Common myeloid progenitor, CD34-positive (primary cell): ENCODE results near the gene MPZL3.

ENCODE experiments used
- CTCF ChIA-PET: fragments of 350-600 bp; sonication (Branson Sonifier 250); formaldehyde crosslinking; loops from one replicate; lab custom pipeline; 2021; ENCODE audit warnings: antibody characterized with exemption; lab: Charles Lee
- POLR2A ChIA-PET: fragments of 350-600 bp; sonication (Branson Sonifier 250); formaldehyde crosslinking; loops from one replicate; lab custom pipeline; 2021; ENCODE audit warnings: antibody characterized with exemption; lab: Charles Lee
- DNase-seq, 3 donors: peaks; one replicate each; pipeline versions ENCODE4 v3.0.0 to v3.0.0-alpha.2; 2013
- H3K27ac ChIP-seq, 2 experiments: 1 replicate in 1 of 2; 2 replicates in 1 of 2; pipeline ENCODE4 v1.7.0; 2013; ENCODE audit warnings: inconsistent platforms in 2 of 2, low read length in 2 of 2, mild to moderate bottlenecking in 2 of 2, low read depth in 1 of 2, moderate library complexity in 1 of 2; ENCODE audit not compliant: severe bottlenecking in 2 of 2, insufficient read depth in 1 of 2, poor library complexity in 1 of 2
- H3K27me3 ChIP-seq, 5 experiments: replicated peaks in 2 of 5; 1 replicate in 3 of 5; 2 replicates in 2 of 5; pipeline versions ENCODE4 v1.6.1 to v1.7.0; 2013; ENCODE audit warnings: low read length in 4 of 5, mild to moderate bottlenecking in 2 of 5, moderate library complexity in 2 of 5, inconsistent platforms in 1 of 5; ENCODE audit not compliant: insufficient read depth in 5 of 5, control insufficient read depth in 4 of 5
- H3K36me3 ChIP-seq, 4 experiments: 1 replicate in 2 of 4; 2 replicates in 2 of 4; pipeline versions ENCODE4 v1.6.1 to v1.7.0; 2013; ENCODE audit warnings: low read length in 3 of 4, control low read depth in 1 of 4, mild to moderate bottlenecking in 1 of 4; ENCODE audit not compliant: control insufficient read depth in 4 of 4, insufficient read depth in 4 of 4
- H3K4me1 ChIP-seq, 4 experiments: 1 replicate in 3 of 4; 2 replicates in 1 of 4; pipeline versions ENCODE4 v1.6.1 to v1.7.1; 2013; ENCODE audit warnings: low read length in 3 of 4, mild to moderate bottlenecking in 3 of 4, control low read depth in 1 of 4, inconsistent platforms in 1 of 4, moderate library complexity in 1 of 4; ENCODE audit not compliant: control insufficient read depth in 4 of 4, insufficient read depth in 4 of 4; ENCODE audit errors: control extremely low read depth in 1 of 4
- H3K4me3 ChIP-seq, 7 experiments: 1 replicate in 4 of 7; 2 replicates in 3 of 7; pipeline versions ENCODE4 v1.5.1 to v1.7.0; 2013; ENCODE audit warnings: mild to moderate bottlenecking in 7 of 7, low read length in 6 of 7, moderate library complexity in 6 of 7, inconsistent platforms in 2 of 7, low read depth in 2 of 7, control low read depth in 1 of 7; ENCODE audit not compliant: insufficient read depth in 4 of 7, control insufficient read depth in 1 of 7; ENCODE audit errors: extremely low read depth in 1 of 7
- H3K9me3 ChIP-seq, 5 experiments: 1 replicate in 4 of 5; 2 replicates in 1 of 5; pipeline versions ENCODE4 v1.6.1 to v1.7.1; 2013; ENCODE audit warnings: low read length in 4 of 5, mild to moderate bottlenecking in 2 of 5, inconsistent platforms in 1 of 5, low read depth in 1 of 5, moderate library complexity in 1 of 5; ENCODE audit not compliant: control insufficient read depth in 4 of 5, insufficient read depth in 2 of 5; ENCODE audit errors: control extremely low read depth in 1 of 5
- WGBS: methylation state at CpG from one replicate; pipeline ENCODE4 v1.1.5; 2013; ENCODE audit not compliant: insufficient coverage; 5-methylcytosine and 5-hydroxymethylcytosine counted together

Gene MPZL3

DNA sequence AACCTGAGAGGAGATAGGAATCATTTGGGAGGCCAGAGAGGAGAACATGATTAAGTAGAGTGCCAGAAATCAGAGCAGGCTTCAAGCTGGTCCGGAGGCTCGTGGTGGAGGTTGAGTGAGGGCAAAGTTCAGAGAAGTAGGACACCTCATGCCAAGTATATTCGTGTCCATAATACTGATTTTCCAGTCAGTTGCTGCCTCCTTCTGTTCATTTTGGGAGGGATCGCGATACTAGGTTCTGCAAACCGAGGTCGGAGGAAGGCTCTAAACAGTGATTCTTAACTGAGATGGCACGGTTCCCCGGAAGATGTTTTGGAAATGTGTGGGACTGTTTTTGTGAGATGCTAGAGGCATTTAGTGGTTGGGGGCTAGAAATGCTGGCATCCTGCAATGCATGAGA is 38.8 kb upstream of the MPZL3 start:
- CTCF ChIA-PET: interaction anchor here (0.7 to 3.2 kb wide), 27 partner anchors 9 to 144 kb away, joined by 3 to 49 read pairs (median 4); partner anchors contain the start of genes CD3E and UBE4A
- Histone ChIP-seq H3K4me3 (no peak overlapping the region), H3K9me3 (no peaks in the 10 kb centered on the region), H3K36me3 (no peaks in the 10 kb centered on the region), H3K27ac (no peak overlapping the region), H3K27me3 (no peaks in the 10 kb centered on the region), H3K4me1 (peaks cover 0 to 2% (median 0%) of the 10 kb centered on the region in 4 experiments)
- POLR2A ChIA-PET: no interaction called here
- WGBS: 1% methylated on average over 8 of the region's 9 CpGs
- peak; percentile 60 to 69 (median 64) for DNase-seq

DNA sequence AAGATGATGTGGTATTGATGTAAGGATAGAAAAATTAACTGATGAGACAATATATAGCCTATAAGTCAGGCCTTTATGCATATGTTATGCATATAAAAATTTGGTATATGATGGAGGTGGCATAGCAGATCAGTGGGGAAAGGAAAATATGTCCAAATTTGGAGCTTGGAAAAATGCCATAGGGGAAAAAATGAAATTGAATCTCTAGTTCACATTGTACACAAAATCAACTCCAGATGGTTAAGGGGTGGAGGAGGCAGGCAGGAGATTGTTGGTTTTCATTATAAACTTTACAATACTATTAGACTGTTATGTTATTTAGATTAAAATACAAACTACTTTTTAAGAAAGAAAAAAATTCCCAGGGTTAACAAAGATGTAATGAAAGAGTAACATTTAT is 37.2 kb upstream of the MPZL3 start:
- ChIA-PET POLR2A (no interaction called here), CTCF (interaction anchor here (0.7 to 3.0 kb wide), 20 partner anchors 11 to 136 kb away, joined by 3 to 26 read pairs (median 4); partner anchors contain the start of genes MPZL2 and MPZL3)

DNA sequence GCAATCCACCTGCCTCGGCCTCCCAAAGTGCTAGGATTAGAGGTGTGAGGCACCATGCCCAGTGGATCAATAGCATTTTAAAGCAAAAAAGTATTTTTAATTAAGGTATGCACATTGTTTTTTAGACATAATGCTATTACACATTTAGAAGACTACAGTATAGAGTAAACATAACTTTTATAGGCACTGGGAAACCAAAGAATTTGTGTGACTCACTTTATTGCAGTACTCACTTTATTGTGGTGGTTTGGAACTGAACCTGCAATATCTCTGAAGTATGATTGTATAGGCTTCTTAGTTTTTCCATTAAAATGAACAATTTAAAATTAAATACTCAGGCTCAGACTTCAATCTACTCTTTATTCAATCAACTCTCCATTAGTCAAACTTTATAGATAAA is 34.8 kb upstream of the MPZL3 start:
- WGBS: no CpG with 5 or more reads among the region's 1 CpG
- DNase-seq: no peak
- CTCF ChIA-PET: interaction anchor here (1.0 to 3.8 kb wide), 3 partner anchors 11 to 89 kb away, joined by 3 to 19 read pairs (median 3); partner anchors contain the start of gene MPZL2

More for the DNA sequence above, 37.2 kb upstream of the MPZL3 start:
- DNase-seq: no peak
- H3K4me1 ChIP-seq: peaks cover 0 to 2% (median 0%) of the 10 kb centered on the region in 4 experiments
- H3K9me3 ChIP-seq: no peaks in the 10 kb centered on the region
- no peak overlapping the region for H3K27ac ChIP-seq
- no peak overlapping the region for H3K4me3 ChIP-seq
- H3K27me3 ChIP-seq: no peaks in the 10 kb centered on the region
- H3K36me3 ChIP-seq: no peaks in the 10 kb centered on the region

DNA sequence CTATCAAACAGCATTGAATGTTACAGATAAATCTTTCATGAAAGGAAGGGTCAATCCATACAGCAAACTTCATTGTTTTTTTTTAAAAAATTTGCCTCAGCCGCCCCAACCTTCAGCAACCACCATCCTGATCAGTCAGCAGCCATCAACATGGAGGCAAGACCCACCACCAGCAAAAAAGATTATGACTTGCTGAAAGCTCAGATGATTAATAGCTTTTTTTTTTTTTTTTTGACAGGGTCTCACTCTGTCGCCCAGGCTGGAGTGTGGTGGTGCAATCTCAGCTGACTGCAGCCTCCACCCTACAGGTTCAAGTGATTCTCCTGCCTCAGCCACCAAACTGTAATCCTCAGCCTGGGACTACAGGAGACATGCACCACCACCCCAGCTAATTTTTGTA is 34.4 kb upstream of the MPZL3 start:
- Histone ChIP-seq H3K27ac (no peak overlapping the region), H3K4me1 (peaks cover 0 to 2% (median 0%) of the 10 kb centered on the region in 4 experiments), H3K36me3 (no peaks in the 10 kb centered on the region), H3K27me3 (no peaks in the 10 kb centered on the region), H3K9me3 (no peaks in the 10 kb centered on the region), H3K4me3 (no peak overlapping the region)
- DNase-seq: no peak
- CTCF ChIA-PET: interaction anchor here (3.8 kb wide), 1 partner anchor 88 kb away, joined by 19 read pairs; no protein-coding TSS in a partner anchor
- POLR2A ChIA-PET: interaction anchor here (0.6 kb wide), 1 partner anchor 32 kb away, joined by 3 read pairs; no protein-coding TSS in a partner anchor
- no CpG with 5 or more reads among the region's 2 CpGs for WGBS

More for the DNA sequence above, 34.8 kb upstream of the MPZL3 start:
- no peak overlapping the region for H3K4me3 ChIP-seq
- POLR2A ChIA-PET: interaction anchor here (0.6 kb wide), 1 partner anchor 33 kb away, joined by 3 read pairs; no protein-coding TSS in a partner anchor
- no peaks in the 10 kb centered on the region for H3K27me3 ChIP-seq
- peaks cover 0 to 2% (median 0%) of the 10 kb centered on the region in 4 experiments for H3K4me1 ChIP-seq
- no peak overlapping the region for H3K27ac ChIP-seq
- no peaks in the 10 kb centered on the region for H3K9me3 ChIP-seq
- H3K36me3 ChIP-seq: no peaks in the 10 kb centered on the region

DNA sequence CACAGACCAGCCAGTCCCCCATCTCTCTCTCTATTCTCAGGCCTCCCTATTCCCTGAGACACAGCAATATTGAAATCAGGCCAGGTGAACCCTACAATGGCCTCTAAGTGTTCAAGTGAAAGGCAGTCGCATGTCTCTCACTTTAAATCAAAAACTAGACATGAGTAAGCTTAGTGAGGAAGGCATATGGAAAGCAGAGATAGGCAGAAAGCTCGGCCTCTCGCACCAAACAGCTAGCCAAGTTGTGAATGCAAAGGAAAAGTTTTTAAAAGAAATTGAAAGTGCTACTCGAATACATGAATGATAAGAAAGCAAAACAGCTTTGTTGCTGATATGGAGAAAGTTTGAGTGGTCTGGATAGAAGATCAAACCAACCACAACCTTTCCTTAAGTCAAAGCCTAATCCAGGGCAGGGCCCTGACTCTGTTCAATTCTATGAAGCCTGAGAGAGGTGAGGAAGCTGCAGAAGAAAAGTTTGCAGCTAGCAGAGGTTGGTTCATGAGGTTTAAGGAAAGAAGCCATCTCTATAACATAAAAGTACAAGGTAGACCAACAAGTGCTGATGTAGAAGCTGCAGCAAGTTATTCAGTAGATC is 31.7 kb upstream of the MPZL3 start:
- Histone ChIP-seq H3K27me3 (no peaks in the 10 kb centered on the region), H3K9me3 (no peaks in the 10 kb centered on the region), H3K4me1 (no peaks in the 10 kb centered on the region), H3K27ac (no peak overlapping the region), H3K36me3 (no peaks in the 10 kb centered on the region), H3K4me3 (no peak overlapping the region)
- WGBS: 12% methylated on average over 3 of the region's 4 CpGs
- DNase-seq: peak in 1 of 3 donors; percentile 47
- ChIA-PET POLR2A (interaction anchor here (0.6 kb wide), 1 partner anchor 70 kb away, joined by 3 read pairs; no protein-coding TSS in a partner anchor), CTCF (interaction anchor here (1.1 to 2.4 kb wide), 11 partner anchors 9 to 152 kb away, joined by 3 to 9 read pairs (median 3); no protein-coding TSS in a partner anchor)

DNA sequence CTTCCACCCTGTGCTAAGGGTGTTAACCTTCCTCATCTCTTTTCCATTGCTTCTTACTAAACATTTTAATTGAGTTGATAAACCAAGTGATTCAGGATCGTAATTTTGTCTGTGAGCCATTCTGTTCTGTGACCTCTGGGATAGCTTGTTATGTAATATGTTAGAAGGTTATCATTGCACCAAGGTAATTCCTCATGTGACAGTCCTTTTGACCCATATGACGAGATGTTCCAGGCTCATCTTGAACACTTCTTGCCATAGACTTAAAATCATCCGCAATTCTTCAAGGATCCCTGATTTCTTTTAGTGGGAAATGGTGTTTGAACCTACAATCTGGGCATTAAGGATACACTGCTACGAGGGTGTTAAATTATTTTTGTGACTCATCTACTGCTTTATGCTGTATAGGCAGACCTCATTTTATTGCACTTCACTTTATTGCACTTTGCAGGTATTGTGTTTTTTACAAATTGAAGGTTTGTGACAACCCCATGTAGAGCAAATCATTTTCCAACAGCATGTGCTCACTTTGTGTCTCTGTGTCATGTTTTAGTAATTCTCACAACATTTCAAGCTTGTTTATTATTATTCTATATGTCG is 31.0 kb upstream of the MPZL3 start:
- ChIA-PET POLR2A (no interaction called here), CTCF (interaction anchor here (1.0 to 2.4 kb wide), 12 partner anchors 8 to 111 kb away, joined by 3 to 14 read pairs (median 4); partner anchors contain the start of gene MPZL3)
- 100% methylated on average over 2 of the region's 5 CpGs for WGBS
- no peaks in the 10 kb centered on the region for H3K36me3 ChIP-seq
- H3K4me1 ChIP-seq: no peaks in the 10 kb centered on the region
- DNase-seq: no peak
- H3K27ac ChIP-seq: no peak overlapping the region
- H3K4me3 ChIP-seq: no peak overlapping the region
- no peaks in the 10 kb centered on the region for H3K27me3 ChIP-seq
- no peaks in the 10 kb centered on the region for H3K9me3 ChIP-seq
